ENCODE data around the gene RPL21.
"Not testable (repeated sequence)": the region's sequence is repeated elsewhere in the genome, so short reads cannot be mapped to it uniquely, and the experiment has no call there.

The RPL21 gene

GRCh38 chr13:27293076-27293691, 41.8 kb downstream of the RPL21 start:
- no peak for DNase-seq

- DNase-seq, result no peak
Observed at GRCh38 chr13:27293873-27294515, 42.6 kb downstream of the RPL21 start.

GRCh38 chr13:27295096-27295495, 43.7 kb downstream of the RPL21 start:
- DNase-seq, result no peak

GRCh38 chr13:27295660-27296059, 44.3 kb downstream of the RPL21 start:
- DNase-seq, result no peak

- DNase-seq, result no peak
Observed at GRCh38 chr13:27296496-27296895, 45.1 kb downstream of the RPL21 start.

GRCh38 chr13:27298849-27299248, 47.5 kb downstream of the RPL21 start:
- no peak for DNase-seq

GRCh38 chr13:27300406-27300805, 49.0 kb downstream of the RPL21 start:
- not testable (repeated sequence) for DNase-seq

- DNase-seq, result no peak
Observed at GRCh38 chr13:27300941-27301586, 49.7 kb downstream of the RPL21 start.

GRCh38 chr13:27302643-27303262, 51.4 kb downstream of the RPL21 start:
- DNase-seq, result no peak

- DNase-seq, result no peak
Observed at GRCh38 chr13:27304099-27304498, 52.7 kb downstream of the RPL21 start.

GRCh38 chr13:27304611-27305010, 53.3 kb downstream of the RPL21 start:
- DNase-seq, result no peak

Measured in NCI-H1092 (cell line).